ENCODE measurements around the gene OS9.

OS9 gene

DNA sequence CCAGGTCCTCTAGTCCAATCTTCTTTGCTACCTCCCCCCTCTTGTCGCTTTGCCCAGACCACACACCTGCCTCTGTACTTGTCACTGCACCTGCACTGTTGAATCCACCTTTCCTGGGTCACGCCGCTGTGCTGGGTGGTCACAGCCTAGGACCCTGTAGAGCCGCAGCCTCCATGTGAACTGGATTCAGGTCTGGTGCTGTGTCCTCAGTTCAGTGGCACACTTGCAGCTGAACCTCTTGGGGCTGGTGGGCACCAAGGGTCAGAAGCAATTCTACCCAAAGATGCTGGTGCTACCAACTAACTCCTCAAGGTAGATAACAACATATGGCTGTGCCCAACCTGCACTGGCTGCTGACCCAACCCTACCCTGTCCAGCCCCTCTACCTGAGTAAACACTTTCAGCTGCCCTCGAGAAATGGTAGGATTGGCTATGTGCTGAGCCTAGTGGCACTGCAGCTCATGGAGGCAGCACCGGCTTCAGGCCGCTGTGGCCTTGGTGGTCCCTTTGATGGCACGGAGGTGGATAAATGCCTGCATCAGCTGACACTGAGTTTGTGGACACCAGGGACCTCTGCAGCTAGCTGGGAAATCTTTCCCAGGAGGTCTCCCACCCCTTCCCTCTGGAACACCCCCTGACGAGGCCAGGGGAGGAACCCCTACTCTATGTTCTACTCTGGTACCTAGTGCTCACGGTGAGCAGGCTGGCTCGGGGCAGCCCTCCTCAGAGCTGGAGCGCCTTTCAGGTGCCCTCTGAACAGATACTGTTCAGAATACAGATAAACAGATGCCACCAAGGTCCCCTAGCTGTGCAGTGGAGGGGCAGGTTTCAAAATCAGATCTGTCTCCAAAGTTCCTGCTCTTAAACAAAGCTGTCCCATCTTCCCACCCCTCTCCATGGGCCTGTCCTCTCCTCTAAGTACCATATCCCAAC lies 30.3 kb downstream of the OS9 start:
- FAIRE-seq, result no peak

DNA sequence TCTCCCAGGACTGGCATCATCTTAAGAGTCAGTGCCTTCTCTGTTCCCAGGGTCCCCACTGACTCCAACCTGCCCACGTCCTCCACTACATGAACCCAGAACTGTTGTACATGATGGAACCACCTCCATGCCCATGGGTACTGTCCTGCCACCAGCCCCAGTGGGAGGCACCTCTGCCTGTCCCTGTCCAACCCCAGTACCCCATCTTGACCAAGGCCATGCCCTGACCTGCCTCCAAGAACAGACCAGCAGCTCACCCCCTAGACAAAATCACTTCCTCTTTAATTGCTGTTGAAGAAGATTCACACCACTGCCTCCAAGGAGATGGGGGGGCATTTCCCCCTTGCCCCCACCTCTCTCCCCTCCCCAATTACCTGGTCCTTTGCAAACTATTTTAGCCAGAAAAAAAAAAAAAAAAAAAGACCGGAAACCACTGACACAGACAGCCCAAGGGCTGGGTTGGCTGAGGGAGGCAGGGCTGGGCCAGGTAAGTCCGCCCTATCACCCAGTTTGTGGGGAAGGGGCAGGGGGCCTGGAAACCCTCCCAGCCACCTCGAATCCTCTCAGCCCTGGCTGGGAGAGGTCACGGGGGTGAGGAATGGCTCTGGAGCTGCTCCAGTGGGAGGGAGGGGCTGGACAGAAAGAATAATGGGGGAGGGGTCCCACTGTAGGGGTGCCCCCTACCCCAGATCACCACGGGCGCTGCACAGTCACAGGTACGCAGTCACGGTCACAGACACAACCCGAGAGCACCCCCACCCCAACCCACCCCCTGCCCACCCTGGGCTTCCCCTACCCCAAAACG lies 31.2 kb downstream of the OS9 start:
- FAIRE-seq, result no peak

DNA sequence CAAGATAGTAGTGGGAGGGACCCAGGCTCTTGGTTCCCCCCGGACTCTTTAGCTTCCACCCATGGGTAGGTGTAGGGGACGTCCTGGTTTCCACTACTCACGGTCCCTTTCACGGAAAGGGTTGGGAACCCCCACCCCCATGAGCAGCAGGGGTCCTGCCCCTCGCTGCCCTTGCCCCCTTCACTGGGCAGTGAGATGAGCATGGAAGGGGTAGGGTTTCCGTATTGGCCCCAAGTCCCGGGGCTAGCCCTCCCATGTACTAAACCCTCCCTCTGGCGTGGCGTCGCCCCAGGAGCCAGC lies 31.9 kb downstream of the OS9 start:
- FAIRE-seq, result no peak

DNA sequence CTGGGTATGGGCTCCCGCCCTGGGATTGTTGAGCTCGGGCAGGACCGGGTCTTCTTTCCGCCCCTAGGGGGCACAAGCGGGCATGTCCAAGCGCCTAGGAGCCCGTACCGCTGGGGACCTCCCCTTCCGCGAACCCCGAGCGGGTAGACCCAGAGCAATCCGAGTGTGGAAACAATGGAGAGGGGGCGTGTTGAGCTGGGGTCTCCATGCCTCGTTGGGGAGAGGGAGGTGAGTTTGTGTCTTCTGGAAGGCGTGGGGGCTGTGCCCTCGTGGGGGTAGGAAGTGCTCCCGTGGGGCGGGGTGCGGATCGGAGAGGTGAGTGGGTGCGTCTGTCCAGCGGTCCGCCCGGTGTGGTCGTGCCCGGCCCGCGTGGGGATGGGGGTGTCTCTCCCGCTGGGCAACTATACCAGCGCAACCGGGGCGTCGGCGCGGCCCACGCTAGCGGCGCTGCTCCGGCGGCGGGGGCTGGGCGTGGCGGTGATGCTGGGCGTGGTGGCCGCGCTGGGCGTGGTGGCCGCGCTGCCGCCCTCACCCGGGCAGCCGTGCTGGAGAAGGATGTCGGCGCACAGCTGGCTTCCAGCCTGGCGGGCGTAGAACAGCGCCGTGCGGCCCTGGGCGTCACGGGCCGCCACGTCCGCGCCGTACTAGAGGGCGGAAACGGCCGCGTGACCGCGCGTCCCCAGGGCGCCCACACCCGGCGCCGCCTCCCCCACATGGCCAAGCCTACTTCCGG lies 32.4 kb downstream of the OS9 start:
- FAIRE-seq, result no peak

DNA sequence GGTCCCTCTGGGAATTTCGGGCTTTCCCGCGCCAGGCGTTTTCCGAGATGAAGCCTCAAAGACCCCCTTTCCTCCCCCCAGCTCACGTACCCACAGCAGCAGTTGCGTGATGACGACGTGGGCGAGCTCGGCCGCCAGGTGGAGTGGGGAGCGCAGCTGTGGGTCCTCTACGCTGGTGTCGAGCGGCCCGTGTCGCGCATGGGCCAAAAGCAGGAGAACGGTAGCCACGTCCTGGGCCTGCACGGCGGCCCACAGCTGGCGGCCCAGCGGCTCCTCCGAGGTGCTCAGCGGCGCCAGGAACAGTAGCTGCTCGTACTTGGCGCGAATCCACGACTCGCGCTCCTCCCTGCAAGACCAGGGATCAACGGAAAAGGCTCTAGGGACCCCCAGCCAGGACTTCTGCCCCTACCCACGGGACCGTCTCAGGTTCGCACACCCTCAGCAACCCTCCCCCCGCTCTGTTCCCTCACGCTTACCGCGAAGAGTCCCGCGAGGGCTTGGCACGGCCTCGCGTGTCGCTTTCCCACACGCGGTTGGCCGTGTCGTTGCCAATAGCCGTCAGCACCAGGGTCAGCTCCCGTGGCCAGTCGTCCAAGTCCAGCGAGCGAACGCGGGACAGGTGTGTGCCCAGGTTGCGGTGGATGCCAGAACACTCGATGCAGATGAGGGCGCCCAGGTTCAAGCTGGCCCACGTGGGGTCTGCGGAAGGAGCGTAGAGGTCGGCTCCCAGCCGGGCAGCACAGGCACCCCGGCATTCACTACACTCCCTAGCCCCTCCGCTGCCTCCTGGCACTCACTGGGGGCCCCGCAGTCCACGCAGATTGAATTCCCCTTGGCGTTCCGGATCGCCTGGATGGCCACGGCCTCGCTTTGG lies 33.2 kb downstream of the OS9 start:
- no peak for FAIRE-seq

DNA sequence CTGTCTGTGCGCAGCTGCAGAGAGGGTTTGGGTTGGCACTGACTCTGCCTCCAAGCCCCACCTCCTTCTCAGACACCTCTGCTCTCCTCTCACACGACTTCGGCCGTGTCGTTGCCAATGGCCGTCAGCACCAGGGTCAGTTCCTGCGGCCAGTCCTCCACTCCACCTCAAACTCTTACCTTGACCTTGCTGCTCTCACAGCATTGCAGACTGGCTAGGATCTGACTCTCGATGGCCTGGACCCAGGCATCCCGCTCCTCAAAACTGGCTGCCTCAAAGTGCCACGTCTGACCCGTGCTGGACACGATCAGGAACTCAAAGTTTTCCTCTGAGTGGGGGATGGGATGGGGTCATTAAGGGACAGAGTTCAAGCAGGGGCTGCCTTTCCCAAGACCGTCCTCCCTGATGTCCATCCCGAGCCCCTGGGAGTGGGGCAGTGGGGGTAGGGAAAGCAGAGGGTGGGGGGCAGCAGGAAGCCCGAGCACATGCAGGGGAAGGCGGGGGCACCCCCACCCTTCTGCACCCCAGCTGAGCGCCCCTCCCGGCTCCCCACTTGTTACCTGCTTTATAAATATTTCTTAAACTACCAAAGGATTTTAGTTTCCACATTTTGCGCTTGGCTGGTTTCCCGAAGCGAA lies 33.9 kb downstream of the OS9 start:
- FAIRE-seq, result no peak

DNA sequence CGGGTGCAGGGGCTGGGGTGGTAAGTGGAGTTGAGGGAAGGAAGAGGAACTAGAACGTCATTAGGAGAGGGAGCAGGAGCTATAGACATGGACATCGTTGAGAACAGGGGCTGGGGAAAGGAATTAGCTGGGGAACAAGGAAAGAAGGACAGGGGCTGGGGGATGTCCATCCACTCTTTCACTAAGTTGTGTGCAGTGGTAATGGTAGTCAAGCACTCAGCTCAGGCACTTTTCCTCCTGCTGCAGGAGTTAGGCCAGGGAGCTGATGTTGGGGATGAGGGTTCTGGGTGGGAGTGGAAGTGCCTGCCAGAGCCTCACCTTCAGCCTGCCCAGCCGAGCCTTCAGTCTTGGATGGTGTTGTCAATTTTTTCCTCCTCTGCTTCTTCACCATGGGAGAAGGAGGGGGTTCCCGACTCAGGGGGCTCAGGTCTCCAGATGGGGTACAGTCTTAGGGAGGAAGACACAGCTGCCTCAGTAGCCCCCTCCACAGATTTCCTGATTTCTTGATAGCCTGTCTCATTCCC lies 35.5 kb downstream of the OS9 start:
- no peak for FAIRE-seq

DNA sequence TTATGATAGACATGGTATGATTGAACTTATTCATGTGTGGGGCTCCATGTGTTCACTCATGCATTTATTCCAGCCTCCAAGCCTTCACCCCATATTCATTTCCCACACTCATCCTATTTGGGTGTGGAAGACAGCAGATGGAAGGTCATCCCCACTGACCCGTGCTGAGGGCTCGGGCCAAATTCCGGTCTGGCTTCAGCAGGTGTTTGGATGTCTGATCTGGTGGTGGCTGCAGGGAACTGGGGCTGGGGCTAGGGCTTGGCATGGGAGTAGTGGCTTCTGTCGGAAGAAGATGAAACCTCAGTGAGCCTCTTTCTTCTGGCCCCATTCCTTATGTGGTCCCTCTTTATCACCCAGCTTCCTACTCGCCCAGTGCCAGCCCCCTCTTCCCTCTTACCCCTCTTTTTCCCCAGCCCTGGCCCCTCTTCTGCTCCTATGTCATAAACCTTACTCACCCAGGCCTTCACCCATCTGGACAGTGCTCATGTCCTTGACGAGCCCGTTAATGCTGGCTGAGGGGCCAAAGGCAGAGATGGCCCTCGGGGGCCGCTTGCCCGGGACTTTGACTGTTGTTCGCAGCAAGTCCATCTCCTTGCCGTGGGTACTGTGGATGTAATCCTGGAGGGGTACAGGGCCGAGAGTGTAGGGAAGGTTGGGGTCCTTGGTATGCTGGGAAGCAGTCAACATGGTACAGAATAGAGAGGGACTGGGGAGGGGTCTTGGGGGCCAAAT lies 36.6 kb downstream of the OS9 start:
- FAIRE-seq, result no peak

DNA sequence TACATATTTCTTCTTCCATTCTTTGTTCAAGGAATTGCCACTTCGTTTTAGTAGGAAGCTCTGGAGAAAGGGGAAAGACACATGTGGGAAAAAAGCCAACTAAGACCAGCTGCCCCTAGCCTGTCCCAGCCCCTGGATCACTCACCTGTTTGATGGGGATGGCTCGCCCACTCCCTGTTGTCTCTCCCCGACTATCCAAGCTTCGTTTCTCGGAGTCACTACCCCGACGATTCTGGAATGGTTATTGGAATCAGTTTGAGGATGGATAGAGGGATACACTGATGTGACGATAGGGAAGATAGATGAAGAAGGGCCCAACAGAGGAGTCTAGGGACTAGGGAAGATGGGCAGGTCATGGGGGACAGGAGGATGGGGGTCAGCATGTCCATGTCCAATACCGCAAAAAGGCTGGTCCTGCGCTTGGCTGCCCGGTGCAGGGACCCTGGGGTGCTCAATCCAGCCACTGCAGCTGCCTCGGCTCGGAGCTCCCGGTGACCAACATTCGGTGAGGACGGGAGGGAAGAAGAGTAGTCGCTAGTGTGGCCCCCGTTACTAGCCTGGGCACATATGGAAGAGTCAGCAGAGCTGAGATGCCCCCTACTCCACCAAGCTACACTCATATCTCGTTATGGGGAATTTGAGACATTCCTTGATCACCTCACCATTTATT lies 37.6 kb downstream of the OS9 start:
- no peak for FAIRE-seq

DNA sequence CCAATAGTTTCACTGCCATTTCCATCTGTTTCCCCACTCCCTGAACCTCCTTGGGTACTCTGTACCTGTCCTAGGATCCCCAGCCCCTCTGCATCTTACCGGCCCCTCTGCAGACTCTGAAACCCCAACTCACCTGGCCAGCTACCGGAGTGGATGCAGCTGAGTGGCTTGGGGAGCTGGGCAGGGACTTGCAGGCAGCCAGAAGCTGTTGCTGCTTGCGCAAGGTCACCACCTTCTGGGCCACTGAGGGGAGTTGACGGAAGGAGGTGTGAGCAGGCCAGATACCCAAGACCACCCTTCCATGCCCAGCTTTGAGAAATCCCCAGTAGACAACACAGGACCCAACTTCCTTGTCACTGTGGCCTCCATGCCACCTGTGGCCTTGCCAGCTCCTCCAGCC lies 38.3 kb downstream of the OS9 start:
- FAIRE-seq, result no peak

DNA sequence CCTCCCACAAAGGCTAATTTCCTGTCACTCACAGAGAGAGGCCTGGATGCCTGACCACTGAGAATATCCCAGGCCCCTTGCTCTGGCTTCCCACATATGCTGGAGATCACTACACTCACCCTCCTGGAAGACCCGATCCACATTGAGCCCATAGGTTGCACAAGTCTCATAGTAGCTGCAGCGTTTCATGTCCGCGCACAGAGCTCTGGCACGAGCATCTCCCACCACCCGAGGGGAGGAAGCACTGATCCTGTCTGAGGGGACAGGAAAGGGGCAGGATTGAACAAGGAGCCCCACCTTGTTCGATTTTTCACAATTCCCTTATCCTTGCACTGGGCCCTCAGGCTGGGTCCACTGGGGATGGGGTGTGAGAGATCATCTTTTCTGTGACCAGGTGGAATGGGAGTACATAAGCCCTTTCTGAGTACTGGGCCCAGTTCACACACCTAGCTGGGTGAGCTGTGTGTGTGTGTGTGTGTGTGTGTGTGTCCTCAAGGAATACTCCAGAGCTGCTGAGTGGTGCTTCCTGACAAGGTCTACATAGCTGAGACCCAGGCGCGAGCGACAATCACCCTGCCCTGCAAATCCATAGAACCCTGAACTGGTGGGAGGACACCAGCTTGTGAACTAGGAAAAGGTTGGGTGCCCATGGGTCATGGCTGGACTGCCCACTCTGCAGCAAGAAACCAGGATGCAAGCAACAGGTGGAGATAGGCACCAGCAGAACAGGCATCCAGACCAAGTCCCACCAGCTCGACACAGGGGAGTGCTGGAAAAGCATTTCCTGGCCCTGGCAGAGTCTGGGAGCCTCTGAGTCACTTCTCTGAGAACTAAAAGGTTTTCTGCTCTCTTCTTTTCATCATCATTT lies 39.0 kb downstream of the OS9 start:
- no peak for FAIRE-seq

DNA sequence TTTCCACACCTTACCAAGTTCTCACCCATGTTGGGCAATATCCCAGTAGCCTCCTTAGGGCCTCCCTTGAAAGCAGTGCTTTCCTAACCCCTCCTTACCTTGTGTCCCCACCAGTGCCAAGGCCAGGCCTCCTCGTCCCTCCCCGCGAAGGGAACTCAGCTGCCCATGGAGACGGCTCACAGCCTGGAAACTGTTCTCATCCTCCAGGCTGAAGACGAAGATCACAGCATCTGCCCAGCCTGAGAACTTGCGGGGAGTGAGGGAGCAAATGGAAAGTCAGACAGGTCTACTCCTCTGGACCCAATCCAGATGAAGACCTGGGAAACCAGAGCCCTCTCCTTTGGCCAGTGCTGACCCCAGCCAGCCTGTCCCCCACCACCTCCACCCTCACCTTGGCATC lies 40.0 kb downstream of the OS9 start:
- no peak for FAIRE-seq

DNA sequence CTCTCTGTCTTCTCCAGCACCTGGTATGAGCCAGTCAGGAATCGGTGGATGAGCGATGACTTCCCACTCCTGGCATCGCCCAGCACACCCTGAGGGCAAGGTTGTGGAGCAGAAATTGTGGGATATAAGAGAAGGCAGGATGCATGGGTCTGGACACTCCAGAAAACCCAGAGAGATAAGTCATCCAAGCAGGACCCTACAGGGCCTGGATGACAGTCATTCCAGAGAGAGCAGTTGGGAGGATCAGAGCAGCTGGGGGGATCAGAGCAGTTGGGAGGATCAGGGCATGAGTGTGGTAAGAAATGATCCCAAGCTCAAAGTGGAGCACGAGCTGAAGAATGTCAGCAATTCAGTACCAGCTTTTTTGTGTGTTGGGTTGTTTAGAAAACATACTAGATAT lies 40.7 kb downstream of the OS9 start:
- FAIRE-seq, result no peak

DNA sequence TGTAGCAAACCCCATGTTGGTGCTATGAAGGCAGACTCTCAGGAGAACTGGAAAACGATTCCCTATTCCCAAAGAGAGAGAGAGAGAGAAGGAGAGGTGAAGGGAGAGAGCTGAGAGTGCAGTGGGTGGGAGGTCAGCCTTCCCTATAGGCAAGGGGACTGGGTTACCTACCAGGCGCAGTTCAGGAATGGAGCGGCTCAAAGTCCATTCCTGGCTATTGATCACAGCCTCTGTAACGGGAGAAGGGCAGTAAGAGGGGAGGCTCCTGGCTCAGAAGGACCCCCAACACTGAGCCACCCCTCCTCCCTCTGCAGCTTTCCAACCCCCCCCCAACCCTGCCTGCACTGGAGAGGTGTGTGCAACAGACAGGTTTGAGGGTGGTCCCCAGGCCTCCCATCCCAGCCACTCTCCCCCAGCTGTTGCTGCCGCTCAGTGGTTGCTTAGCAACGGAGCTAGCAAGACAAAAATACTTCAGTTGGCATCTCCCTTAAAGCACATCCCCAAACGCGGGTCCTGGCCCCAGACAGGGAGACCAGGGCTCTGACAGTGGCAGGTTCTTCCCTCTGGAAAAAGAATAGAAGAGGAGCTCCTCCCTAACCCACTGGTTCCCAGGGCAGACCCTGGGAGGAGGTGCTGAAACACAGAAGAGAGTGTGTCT lies 41.4 kb downstream of the OS9 start:
- FAIRE-seq, result no peak

DNA sequence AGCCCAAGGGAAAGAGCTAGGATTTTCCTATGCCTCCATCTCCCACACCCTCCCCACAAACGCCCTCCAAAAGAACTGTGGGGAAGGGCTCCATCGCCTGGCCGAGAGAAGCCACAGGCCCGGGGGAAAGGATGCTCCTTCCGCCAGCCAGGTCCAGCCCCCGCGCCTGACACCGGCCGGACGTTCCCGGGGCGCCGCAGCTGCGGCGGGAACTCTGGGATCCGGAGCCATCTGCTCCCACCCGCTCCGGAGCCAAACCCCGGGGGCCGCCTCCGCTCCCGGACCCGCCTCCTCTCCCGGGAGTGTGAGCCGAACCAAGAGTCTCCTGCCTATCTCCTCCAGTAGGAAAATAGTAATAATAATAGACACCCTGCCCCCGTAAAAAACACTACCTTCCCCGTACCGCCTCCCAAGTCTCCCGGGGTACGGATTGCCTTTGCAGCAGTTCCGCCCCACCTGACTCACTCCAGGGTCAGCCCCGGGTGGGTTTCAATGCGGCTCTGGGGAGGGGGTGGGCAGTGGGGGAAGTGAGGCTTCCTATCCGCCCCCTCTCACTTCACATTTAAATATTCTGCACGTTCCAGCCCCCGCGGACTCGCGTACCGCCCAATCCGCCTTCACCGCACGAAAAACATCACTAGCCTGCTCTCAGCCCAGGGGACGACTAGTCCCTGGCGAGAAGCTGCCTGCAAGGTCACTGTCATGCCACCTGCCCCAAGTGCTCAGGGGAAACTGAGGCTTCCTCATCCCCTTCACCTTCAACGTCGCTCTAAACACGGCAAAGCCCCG lies 42.2 kb downstream of the OS9 start:
- no peak for FAIRE-seq

DNA sequence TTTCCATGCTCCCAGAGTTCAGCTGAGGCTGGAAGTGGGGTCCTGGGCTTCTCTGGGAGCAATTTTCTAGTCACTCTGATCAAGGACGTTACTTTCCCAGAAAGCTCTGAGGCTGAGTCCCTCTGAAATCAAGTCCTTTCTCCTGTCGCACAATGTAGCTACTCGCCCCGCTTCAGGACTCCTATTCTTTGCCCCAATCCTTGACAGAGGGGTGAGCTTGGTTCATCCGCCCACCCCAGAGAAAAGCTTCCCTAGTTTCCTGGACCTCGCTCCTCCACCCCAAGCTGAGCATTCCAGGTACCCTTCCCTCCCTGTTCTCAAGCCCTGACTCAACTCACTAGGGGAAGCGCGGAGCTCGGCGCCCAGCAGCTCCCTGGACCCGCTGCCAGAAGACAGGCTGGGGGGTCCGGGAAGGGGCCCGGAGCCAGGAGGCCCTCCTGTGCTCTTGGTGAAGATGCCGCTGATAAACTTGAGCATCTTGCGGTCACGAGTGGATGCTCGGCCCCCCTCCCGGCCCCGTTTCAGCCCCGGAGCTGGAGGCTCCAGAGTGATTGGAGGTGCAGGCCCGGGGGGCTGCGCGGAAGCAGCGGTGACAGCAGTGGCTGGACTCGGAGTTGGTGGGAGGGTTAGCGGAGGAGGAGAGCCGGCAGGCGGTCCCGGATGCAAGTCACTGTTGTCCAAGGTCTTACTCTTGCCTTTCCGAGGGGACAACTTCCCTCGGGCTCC lies 43.0 kb downstream of the OS9 start:
- no peak for FAIRE-seq

Measured in endometrium (tissue), 2 donors.